Muscle layer of duodenum (tissue), 2 donors: ENCODE results near the gene IL13.

Experiments
- H3K27ac ChIP-seq: one replicate; pipeline ENCODE4 v1.7.0; 2013; ENCODE audit warnings: mild to moderate bottlenecking, low read length
- H3K27me3 ChIP-seq: one replicate; pipeline ENCODE4 v1.7.0; 2013; ENCODE audit warnings: low read depth, mild to moderate bottlenecking, control low read depth, low read length
- H3K36me3 ChIP-seq, 2 donors: one replicate each; pipeline ENCODE4 v1.7.0; 2013; ENCODE audit warnings: low read length in 2 of 2, control low read depth in 1 of 2, mild to moderate bottlenecking in 1 of 2; ENCODE audit not compliant: insufficient read depth in 2 of 2, control insufficient read depth in 1 of 2
- H3K4me1 ChIP-seq, 2 donors: one replicate each; pipeline ENCODE4 v1.7.0; 2013; ENCODE audit warnings: low read length in 2 of 2, mild to moderate bottlenecking in 2 of 2, control low read depth in 1 of 2, moderate library complexity in 1 of 2; ENCODE audit not compliant: insufficient read depth in 2 of 2, control insufficient read depth in 1 of 2
- H3K4me3 ChIP-seq, 2 donors: one replicate each; pipeline ENCODE4 v1.7.0; 2013; ENCODE audit warnings: low read length in 2 of 2, low read depth in 1 of 2, mild to moderate bottlenecking in 1 of 2
- H3K9me3 ChIP-seq, 2 donors: one replicate each; pipeline ENCODE4 v1.7.0; 2013; ENCODE audit warnings: low read length in 2 of 2, control low read depth in 1 of 2, mild to moderate bottlenecking in 1 of 2; ENCODE audit not compliant: control insufficient read depth in 1 of 2
- donor health status: healthy.

The IL13 gene

GRCh38 chr5:132656774-132657355 is 1.1 kb upstream of the IL13 start:
- H3K27ac ChIP-seq = no peak overlapping the region

DNA sequence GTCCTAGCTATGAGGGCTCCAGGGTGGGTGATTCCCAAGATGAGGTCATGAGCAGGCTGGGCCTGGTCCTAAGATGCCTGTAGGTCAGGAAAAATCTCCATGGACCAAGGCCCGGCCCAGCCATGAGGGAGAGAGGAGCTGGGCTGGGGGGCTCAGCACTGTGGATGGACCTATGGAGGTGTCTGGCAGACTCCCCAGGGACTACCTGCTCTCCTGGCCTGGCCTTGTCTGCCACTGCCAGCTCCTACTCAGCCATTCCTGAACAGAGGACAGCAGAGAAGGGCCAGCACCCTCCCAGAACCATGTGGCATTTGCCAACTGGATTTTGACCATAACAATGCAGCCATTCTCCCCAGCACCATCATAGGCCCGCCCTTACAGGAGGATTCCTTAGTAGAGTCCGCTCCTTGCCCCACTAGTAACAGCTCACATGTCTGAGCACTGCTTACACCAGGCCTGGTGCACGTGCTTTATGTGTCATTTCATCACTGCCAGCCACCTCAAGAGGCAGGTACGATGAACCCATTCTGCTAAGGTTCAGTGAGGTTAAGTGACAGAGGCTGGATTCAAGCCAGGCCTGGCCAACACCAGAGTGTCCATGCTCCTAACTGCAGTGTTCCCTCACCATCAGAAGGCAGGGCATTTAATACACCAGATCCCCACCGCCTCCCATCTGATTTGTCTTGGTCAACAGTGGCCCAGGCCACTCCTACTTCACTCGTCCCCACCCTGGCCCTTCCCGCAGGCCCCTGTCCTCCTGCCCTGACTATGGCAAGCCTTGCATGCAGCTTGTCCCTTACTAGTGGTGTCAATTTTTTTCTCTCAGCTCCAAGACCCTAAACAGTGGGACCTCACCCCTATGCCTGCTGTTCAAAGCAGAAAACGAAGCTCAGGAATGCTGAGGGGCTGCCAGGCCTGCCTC is 669 bp downstream of the IL13 start:
- H3K36me3 ChIP-seq = no peaks in the 10 kb centered on the region
- no peak overlapping the region for H3K4me3 ChIP-seq
- H3K27me3 ChIP-seq = peaks cover 19% of the 10 kb centered on the region
- H3K27ac ChIP-seq = no peak overlapping the region
- no peaks in the 10 kb centered on the region for H3K9me3 ChIP-seq
- H3K4me1 ChIP-seq = peaks cover 0 to 10% of the 10 kb centered on the region in 2 donors

More at GRCh38 chr5:132656774-132657355, 1.1 kb upstream of the IL13 start:
- Histone ChIP-seq H3K36me3 (no peaks in the 10 kb centered on the region), H3K27me3 (peaks cover 22% of the 10 kb centered on the region), H3K4me3 (peak overlapping the region; percentile 21 to 63), H3K4me1 (peaks cover 0 to 10% of the 10 kb centered on the region in 2 donors), H3K9me3 (no peaks in the 10 kb centered on the region)

- peaks cover 0 to 10% of the 10 kb centered on the region in 2 donors for H3K4me1 ChIP-seq
- no peak overlapping the region for H3K27ac ChIP-seq
- H3K27me3 ChIP-seq = peaks cover 16% of the 10 kb centered on the region
- no peaks in the 10 kb centered on the region for H3K36me3 ChIP-seq
- no peak overlapping the region for H3K4me3 ChIP-seq
- no peaks in the 10 kb centered on the region for H3K9me3 ChIP-seq
These were observed 1.9 kb downstream of the IL13 start for GRCh38 chr5:132659598-132660493.

GRCh38 chr5:132661231-132662003 is 3.4 kb downstream of the IL13 start:
- no peak overlapping the region for H3K4me3 ChIP-seq
- no peak overlapping the region for H3K27ac ChIP-seq
- H3K9me3 ChIP-seq = no peaks in the 10 kb centered on the region
- H3K27me3 ChIP-seq = peaks cover 7% of the 10 kb centered on the region
- H3K36me3 ChIP-seq = no peaks in the 10 kb centered on the region
- peaks cover 0 to 5% of the 10 kb centered on the region in 2 donors for H3K4me1 ChIP-seq

DNA sequence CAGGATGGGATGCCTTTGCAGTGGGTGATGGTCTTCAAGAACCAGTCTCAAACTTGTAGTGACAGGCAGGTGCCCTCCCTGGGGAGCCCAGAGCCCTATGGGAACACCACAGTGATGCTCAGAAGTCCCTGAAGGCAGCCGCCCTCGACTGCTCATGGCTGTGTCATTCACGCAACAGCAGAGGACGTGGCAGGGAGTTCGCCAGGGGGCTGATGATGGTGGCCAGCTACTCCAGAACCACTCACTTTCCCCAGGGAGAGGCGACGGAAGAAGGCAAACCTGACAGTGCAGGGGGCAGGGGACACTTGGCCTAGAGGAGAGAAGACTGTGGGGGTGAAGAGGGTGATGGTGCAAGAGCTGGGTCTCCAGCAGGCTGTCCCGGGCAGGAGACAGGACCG is 4.0 kb downstream of the IL13 start:
- H3K27ac ChIP-seq = no peak overlapping the region
- peaks cover 1% of the 10 kb centered on the region for H3K27me3 ChIP-seq
- no peak overlapping the region for H3K4me3 ChIP-seq
- no peaks in the 10 kb centered on the region for H3K9me3 ChIP-seq
- no peaks in the 10 kb centered on the region for H3K4me1 ChIP-seq
- no peaks in the 10 kb centered on the region for H3K36me3 ChIP-seq

- H3K9me3 ChIP-seq = no peaks in the 10 kb centered on the region
- no peaks in the 10 kb centered on the region for H3K36me3 ChIP-seq
- no peaks in the 10 kb centered on the region for H3K27me3 ChIP-seq
- no peaks in the 10 kb centered on the region for H3K4me1 ChIP-seq
- H3K4me3 ChIP-seq = no peak overlapping the region
- no peak overlapping the region for H3K27ac ChIP-seq
These were observed 5.2 kb downstream of the IL13 start for GRCh38 chr5:132662925-132663770.

DNA sequence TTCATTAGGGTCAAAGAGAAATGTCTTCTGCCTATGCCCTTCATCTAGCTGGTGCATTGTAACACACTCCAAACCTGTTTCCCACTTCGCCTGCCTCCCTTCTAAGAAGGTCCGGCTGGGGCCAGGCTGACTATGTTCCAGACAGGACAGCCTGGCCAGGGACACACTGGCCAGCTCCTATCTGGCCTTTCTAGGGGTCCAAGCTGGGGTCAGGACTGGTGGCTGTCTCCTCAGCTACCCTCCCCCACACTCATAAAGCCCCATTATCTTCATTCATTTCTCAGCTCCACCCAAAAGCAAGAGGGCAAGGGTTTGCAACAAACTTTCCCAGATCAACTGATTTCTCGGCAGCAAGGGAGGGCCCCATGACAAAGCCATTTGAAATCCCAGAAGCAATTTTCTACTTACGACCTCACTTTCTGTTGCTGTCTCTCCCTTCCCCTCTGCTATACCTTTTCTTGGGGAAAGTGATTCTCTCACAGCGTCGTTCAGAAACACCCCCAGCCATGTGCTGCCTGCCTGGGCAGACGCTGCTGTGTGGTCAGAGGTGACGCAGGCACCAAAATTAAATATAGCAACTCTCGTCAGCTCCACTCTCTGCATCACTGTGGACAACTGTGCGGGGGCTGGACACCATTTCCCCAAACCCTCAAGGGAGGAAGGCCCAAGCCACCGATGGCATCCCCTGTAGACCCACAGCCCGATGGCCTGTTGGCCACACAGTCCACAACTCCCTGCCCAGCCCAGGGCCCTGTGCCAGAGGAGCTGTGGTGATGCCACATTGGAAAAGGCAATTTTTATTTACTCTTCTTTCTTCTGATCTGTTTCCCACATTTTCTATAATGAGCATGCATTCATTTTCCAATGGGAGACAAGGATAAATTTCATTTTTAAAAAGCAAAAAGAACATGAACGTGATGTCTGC is 6.1 kb downstream of the IL13 start:
- Histone ChIP-seq H3K27me3 (no peaks in the 10 kb centered on the region), H3K4me1 (no peaks in the 10 kb centered on the region), H3K4me3 (no peak overlapping the region), H3K9me3 (no peaks in the 10 kb centered on the region), H3K27ac (no peak overlapping the region), H3K36me3 (no peaks in the 10 kb centered on the region)

GRCh38 chr5:132664696-132665209 is 6.8 kb downstream of the IL13 start:
- no peak overlapping the region for H3K27ac ChIP-seq
- H3K4me3 ChIP-seq = no peak overlapping the region
- H3K9me3 ChIP-seq = no peaks in the 10 kb centered on the region
- no peaks in the 10 kb centered on the region for H3K36me3 ChIP-seq
- no peaks in the 10 kb centered on the region for H3K27me3 ChIP-seq
- H3K4me1 ChIP-seq = no peaks in the 10 kb centered on the region

- H3K36me3 ChIP-seq = no peaks in the 10 kb centered on the region
- H3K4me1 ChIP-seq = no peaks in the 10 kb centered on the region
- H3K27me3 ChIP-seq = no peaks in the 10 kb centered on the region
- no peak overlapping the region for H3K4me3 ChIP-seq
- no peak overlapping the region for H3K27ac ChIP-seq
- H3K9me3 ChIP-seq = no peaks in the 10 kb centered on the region
These were observed 7.7 kb downstream of the IL13 start for GRCh38 chr5:132665574-132666080.
